HG03575 (cell line): Measurements from ENCODE around the gene TRIM10.

Source experiments
- ATAC-seq: cut with Tn5 transposase; IDR thresholded peaks from one replicate; pipeline ENCODE4 v1.9.1; 2021; ENCODE audit not compliant: unreplicated experiment, insufficient number of reproducible peaks, low FRiP score; ENCODE audit errors: extremely low read depth

The TRIM10 gene

DNA sequence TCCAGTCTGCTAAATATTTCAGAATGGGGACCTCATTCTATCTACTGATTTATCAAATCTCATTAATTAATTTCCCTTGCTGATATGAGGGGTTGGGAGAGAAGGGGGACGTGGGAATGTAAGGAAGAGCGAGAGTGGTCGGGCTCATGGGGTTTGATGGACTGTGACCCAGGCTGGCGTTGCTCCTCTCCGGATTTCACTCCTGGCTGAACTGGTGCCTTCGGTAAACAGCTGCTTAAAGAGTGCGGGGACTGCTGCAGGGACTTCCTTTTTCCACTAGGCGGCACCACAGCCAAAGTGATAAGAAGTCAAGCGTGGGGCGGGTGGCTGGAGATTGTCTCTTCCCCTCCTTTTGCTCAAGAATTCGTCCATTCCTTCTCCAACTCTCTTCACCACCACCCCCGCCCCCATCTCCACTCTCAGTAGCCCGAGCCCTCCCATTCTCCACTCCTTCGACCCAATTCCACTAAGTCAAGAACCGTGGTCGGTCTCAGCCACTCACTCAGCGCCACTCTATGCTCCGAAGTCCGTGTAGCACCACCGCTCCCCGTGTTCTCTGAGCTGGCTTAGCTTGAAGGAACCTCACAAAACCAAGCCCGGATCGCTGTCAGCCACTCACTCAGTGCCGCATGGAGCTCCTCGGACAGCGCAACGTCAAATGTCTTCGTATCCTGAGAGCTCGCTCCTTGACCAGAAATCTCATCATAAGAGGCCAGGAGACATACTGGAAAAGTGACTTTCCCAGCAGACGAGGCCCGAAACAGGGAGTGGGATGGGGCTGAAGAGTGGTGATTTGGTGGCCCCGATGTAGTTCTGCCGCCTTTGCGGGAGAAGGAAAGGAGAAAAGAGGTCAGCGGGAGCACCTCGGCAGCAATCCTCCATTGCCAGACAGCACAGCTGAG lies 57.8 kb downstream of the TRIM10 start:
- no peak for ATAC-seq

DNA sequence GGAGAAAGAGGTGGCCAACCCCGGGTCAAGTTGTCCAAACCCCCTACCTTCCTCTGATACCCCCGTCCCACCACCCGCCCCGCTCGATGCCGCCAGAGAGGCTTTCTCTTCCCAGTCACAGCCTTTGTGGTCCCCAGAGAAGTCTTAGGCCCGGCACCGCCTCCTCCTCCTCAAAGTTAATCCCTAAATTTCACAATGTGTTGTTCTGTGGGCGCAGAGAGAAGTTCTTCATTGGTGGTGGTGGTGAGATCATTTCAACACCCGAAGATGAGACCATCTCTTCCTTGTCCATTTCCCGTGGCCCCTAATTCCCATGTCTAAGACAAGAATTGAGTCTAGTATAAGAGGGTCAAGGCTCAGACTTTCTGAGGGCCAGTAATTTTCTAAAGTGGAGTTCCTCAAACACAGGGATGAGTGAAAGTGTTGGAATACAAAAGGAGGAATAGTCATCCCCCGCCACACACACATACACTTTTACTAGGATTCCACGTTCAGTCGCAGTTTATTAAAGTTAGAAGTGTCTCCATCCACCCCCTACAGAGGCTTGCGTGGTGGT lies 58.5 kb downstream of the TRIM10 start:
- no peak for ATAC-seq
